AG08395 (cell line): Measurements from ENCODE around the gene PAK4.
"Not testable (repeated sequence)": the region's sequence is repeated elsewhere in the genome, so short reads cannot be mapped to it uniquely, and the experiment has no call there.

Source experiments
- DNase-seq: peaks from one replicate; pipeline ENCODE4 v3.0.0; 2012; ENCODE audit warnings: mixed read lengths, low spot score

Gene PAK4

DNA sequence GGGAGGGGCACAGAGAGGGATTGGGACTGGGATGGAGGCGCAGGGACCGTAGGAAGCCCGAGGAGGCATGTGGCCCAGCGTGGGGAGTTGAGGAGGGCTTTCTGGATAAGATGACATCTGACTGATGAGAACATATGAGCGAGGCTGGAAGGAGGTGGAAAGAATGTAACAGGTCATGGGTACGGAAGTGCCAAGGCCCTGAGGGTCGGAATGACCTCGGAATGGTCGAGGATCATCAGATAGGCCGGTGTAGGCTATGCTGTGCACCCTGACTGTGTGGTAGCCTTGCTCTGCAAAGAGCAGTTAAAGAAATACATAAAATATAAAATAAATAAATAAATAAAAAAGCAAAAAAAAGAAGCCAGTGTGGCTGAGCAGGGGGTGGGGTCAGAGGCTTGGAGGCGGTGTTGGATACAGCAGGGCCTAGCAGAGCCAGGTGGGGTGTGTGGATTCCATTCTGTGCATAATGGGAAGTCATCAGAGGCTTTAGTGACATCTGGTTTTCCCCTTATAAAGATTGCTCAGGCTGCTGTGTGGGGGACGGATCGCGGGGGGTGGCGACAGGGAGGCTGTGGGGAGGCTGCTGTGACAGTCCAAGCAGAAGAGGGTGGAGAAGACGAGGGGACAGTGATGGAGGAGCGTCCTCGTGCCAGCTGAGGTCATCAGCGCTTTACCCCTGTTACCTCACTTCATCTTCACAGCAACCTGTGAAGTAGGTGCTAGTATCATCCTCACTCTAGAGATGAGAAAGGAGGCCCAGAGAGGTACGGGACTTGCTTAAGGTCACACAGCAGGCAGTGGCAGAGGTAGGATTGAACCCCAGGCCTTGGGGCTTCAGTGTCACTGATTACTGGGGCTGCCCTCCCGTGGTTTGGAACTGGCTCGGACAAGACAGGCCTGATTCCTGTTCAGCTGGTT lies 5.0 kb downstream of the PAK4 start:
- DNase-seq: no peak

DNA sequence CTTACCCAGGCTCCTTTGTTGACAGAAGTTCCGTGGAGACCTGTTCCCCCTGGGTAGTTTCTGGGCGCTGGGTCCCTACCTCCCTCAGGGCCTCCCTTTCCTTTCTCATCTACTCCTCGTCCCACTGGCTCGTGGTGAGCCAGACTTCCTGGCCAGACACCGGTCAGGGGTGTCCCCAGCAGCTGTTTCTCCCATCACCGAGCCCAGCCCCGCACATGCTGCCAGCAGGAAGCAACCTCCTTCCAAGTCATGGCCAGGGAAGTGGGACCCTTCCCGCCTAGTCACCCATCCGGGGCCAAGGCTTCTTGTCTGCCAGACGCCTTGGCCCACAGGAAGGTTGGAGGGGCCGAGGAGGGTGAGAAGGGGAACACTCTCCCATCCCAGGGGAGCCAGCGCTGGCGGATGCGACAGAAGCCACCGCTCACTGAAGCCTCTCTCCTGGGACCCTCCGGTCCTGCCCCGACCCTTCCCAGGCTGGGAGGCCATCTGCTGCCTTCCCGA lies 5.7 kb downstream of the PAK4 start:
- no peak for DNase-seq

DNA sequence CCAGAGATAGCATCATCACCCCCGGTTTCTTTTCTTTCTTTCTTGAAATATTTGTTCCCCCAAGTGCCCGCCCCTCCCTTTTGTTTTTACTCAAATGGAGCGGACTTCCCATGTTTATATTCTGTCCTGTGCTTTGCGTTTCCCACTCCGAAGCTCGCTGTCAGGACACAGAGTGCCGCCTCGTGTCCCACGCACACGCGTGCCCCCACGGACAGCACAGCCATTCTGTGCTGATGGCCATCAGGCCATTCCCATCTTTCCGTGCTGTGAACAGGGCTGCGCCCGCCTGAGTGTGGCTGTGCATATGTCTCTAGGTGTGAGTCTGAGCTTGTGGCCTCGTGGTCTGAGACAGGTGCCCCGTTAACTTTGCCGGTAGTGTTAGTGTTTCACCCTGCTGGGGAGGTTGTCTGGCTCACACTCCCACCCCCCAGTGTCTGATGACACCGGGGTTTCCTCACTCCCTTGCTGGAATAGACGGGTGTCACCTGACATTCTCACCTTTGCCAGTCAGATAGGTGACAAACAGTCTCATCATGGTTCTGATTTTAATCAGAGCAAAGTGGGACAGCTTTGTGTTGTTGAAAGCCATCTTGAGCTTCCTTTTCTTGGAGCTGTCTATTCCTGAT lies 6.9 kb downstream of the PAK4 start:
- DNase-seq: no peak

DNA sequence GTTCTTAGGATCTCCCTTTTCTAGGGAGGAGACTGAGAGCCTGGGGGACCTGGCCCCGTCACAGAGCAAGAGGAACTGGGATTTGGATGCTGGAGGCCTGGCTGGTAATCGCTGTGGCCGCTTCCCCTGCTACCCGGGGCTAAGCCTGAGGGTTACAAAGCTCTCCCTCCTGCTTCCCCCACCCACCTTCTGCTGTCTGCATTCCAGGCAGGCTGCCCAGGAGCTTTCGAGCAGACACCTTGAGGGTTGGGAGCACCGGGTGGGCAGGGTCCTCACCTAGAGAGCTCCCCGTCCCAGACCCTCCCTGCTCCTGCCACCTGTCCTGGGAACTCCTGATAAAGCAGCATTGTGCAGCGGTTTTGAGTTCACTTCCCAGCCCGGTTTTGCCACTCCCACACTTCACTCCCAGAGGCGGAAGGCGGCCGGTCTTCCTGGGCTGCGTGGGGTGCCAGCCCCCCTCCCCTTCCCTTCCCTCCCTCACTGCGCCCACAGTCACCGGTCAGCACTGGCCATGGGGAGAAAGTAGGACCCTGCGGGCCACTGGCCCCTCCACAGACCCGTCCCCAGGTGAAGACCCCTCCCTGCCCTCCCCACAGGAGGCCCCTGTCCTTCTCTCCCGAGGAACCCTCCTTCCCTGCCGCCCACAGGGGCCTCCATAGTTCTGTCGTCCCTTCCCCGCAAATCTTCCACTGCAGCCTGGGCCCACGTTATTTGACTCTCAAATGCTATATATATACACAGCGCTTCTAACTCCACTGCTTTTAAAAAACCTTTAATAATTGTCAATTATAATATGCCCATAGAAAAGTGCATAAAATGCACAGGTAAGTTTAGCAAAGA lies 8.1 kb downstream of the PAK4 start:
- no peak for DNase-seq

DNA sequence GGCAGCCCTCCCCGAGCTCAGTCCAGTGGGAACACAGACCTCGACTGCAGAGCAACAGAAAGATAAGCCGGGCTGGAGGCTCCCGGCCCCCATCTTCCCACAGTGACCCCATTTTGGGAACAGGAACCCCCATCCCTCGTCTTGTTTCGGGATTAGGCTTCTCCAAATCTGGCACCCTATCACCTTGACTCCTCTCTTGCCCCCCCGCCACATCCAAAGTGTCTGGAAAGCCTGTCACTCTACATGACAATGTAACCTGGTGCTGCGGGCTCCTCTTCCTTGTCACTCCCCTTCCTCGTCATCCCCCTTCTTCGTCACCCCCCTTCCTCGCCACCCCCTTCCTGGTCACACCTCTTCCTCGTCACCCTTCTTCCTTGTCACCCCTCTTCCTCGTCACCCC lies 10.1 kb downstream of the PAK4 start:
- no peak for DNase-seq

DNA sequence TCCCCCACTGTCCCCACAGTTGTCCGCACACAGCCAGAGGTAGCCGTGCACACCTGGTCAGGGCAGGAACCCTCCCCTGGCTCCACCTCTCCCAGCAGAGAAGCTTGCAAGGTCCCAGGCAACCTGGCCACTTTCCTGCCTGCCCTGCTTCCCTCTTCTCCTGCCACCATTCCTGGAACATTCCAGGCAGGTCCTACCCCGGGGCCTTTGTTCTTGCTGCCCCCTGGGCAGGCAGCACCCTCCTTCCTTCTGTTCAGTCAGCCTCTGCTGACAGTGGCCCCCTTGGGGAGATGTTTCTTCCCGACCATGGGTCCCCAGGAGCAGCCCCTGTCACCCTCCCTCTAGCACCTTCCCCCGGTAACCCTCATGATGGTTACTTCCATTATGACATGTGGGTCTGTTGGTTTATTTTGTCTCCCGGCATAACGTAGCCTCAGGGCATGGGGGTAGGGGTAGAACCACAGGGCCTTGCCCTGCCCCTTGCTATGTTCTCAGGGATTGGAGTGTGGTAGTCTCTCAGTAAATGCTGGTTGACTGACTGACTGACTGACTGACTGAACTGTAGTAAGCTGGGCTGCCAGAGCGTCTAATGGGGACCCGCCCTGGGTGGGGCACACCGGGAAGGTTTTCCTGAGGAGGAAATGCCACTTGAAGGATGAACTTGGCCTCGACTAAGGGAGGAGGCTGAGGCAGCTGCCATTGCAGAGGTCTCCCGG lies 10.8 kb downstream of the PAK4 start:
- DNase-seq: no peak

DNA sequence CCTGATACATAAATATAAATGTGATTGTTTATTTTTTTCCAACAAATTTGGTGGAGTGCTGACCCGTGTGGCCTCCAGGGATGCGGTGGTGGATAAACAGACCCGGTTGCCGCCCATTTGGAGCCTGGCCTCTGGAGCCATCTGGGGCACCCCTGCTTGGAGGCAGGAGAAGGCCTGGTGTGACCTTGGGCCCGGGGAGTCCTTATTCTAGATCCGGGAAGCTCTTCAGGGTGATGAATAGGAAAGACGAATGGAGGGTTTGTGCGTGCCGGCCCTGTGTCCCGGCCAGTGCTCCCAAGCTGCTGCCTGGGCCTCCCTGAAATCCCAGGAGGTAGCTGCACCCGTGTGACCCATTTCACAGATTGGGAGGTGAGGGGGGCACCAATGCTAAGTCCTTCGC lies 11.5 kb downstream of the PAK4 start:
- no peak for DNase-seq

DNA sequence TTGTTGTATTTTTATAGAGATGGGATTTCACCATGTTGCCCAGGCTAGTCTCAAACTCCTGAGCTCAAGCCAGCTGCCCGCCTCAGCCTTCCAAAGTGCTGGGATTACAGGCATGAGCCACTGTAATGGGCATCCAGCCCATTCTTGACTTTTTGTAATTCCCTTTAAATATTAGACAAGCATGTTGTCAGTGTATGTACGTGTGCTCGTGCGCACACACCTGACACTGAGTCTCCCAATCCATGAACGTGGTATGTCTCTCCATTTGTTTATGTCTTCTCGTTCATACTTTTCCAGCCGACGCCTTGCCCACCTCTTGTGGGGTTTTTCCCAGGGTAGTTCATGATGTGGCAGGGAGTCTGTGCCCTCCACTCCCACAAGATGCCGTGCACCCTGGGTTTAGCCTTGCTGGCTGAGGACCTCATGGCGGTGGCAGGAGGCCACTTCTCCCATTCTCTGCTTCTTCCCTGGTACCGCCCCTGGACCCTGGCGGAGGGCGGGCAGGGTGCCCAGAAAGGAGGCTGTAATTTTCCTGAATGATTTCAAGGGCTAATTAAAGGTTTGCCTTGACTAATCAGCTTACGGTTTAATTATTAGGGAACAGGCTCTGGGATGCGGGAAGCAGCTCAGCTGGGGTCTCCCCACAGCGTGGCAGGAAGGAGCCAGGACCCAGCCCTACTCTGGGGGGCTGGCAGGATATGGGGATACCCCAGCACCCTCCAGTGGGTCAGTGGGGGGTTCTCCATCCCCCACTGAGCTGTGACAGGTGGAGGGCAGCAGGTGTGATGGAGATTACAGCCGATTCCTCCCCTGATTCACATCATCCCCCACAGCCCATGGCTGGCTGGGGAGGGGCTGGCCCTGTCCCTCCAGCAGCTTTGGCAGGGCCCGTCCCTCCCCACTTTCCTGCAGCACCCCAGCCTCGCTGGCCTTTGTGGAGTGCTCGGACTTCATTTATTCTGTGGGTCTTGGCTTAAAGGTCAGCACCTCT lies 12.9 kb downstream of the PAK4 start:
- no peak for DNase-seq

DNA sequence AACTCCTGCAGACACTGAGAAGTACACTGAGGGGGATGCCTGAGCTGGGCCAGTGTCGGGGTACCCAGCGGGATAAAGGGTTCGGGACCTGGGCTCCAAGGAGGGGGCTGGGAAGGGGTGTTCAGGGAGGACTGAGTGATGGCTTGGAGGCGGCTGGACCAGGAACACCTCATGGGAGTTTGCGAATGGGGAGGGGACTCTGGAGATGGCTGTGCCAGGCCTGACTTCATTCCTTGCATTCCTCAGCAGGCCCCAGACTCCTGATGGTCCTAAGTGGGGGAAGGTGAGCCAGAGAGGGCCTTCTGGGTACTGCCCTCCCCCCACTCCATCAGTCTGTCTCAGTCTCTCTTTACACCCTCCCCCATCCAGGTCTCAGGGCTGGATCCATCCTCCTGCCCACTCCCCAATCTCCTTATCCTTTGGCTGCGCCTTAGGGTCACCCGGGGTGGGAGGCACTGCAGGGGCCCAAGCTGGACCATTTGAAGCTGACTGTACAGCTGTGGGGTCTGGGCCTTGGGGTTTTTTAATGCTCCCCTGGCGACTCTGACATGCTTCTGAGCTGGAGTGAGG lies 13.8 kb downstream of the PAK4 start:
- no peak for DNase-seq

DNA sequence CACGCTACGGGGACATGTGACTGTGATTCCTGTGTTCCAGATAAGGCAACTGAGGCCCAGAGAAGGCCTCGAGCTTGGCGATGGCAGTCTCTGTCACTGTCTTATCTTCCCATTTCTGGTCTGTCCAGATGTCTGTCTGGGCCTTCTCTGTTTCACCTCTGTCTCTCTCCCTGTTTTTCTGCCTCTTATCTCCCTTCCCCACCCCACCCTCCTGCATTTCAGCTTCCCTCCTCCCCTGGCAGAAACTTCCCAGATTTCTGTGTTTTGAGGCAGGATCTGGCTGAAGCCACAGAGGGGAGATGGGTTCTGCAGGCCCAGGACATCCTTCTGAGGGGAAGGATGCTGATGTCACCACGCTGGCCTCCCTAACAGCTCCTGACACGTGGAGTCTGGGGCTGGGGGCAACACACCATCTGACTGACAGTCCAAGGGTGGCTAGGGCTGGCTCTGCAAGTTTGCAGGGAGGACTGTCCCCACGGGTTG lies 14.4 kb downstream of the PAK4 start:
- no peak for DNase-seq

DNA sequence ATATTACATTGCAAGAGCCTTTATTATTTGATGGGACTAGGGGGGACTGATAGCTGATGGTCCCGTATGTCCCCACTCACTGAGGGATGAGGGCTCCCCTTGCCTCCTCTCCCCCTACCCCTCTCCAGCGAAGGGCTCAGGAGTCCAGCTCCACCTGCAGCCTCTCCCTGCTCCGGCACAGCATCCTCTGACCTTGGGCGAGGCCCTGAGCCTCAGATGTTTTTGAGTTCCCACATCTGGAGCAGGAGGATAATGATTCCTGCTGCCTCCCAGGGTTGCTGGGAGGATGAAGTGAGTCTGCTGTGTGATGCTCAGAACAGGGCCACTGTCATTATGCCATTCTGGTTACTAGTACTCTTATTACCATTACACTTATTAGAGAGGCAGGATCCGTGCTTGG lies 15.0 kb downstream of the PAK4 start:
- DNase-seq: no peak

DNA sequence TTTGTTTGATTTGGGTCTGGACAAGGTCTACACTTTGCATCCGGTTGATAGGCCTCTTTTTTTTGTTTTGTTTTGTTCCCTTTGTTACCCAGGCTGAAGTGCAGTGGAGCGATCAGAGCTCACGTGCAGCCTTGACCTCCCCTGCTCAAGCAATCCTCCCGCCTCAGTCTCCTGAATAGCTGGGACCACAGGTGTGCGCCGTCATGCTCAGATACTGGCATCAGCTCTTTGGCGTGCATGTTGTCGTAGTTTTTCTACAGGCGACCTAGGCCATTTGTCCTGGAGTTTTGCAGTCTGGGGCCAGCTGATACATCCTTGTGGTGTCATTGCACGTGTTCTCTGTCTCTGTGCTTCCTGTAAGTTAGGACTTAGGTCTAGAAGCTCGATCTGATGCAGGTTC lies 16.3 kb downstream of the PAK4 start:
- DNase-seq: no peak

DNA sequence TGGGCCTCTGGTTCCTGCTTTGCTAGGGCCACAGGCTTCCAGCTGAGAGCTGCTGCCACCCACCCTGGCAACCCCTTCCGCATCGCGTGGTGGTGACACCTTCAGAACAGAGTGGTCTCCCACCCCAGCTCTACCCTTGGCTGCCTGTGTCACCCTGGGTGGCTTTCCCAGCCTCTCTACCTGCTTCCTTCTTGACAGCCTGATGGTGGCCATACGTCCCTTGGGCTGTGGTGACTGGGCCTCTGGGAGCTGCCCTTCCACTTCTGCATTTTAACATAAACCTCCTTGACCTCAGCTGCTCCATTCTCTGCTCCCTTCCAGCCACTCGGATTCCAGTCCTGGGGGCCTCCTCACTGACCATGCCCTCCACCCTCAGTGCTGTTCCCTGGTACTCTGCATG lies 17.0 kb downstream of the PAK4 start:
- DNase-seq: no peak

DNA sequence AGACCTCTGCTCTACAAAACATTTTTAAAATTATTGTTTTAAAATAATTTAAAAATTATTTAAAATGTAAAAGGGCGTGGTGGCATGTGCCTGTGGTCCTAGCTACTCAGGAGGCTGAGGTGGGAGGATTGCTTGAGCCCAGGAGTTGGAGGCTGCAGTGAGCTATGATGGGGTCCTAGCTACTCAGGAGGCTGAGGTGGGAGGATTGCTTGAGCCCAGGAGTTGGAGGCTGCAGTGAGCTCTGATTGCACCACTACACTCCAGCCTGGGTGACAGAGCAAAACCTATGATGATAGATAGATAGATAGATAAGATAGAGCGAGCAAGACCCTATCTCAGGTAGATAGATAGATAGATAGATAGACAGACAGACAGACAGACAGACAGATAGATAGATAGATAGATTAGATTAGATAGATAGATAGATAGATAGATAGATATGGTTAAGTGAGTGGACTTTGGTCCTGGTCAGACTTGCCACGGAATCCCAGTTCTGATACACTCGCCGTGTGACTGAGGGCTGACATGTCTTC lies 18.2 kb downstream of the PAK4 start:
- not testable (repeated sequence) for DNase-seq

DNA sequence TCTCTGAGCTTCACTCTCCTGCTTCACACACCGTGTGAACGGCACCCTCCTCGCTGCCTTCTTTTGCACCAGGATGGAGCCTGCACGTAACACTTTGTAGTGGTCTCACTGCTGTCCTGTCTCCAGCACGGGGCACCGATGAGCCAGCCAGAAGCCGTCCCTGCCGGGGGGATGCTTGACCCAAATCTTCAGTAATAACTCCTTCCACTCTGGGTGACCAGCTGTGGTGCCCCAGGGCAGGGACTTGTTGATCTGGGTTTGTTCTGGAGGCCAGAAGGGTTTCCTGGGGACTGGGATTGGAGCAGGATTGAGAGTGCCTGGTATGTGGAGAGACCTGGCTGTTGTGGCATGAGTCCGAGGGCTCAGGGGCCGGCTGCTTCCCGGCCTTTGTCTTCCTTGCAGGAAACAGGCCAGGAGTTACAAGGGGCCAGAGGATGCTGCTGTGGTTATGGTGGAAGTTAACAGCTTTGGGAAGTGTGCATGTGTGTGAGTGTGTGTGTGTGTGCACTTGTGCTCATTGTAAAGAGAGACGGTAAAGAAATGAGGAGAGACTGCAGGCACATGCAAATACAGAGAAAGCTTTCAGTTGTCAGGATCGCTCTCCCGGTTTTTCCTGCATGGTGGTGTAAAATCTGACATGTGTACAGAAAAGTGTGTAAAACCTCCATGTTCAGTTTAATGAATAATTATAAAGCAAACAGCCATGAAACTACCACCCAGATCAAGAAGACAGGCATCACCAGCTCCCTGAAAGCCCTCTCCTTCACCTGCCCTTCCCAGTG lies 18.9 kb downstream of the PAK4 start:
- peak; percentile 11 for DNase-seq

DNA sequence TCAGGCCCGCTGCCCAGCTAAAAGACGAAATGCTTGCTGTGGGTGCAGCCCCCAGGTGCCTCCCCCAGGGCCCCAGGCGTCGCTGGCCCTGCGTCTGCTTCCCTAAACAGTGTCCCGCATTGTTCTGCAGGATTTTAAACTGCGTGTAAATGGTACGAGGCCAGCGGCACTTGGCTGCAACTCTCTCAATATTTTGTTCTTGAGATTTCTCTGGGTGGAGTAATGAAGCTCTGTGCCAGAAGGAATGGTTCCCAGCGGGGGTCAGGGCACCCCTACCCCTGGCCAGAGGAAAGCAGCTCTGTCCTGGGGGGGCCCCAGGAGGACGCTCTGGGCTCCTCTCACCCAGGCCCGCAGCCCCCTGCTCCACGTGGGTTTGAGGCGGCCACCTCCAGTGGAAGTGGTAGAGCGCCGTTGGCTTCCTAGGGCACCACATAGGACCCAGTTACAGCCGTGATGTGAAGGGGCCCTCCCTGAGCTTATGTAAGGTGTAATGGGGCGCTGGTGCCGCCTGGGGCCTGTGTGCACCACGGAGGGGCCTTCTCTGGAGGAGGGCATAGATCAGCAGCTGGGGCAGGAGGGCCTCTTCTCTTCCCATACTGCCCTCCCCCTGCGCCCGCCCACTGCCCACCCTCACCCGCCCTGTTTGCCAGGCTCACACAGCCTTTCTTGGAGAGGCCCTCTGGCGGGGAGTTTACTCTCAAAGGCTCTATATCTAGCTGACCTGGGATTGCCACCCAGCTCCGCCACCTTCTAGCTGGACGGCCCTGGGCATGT lies 19.8 kb downstream of the PAK4 start:
- DNase-seq: no peak

DNA sequence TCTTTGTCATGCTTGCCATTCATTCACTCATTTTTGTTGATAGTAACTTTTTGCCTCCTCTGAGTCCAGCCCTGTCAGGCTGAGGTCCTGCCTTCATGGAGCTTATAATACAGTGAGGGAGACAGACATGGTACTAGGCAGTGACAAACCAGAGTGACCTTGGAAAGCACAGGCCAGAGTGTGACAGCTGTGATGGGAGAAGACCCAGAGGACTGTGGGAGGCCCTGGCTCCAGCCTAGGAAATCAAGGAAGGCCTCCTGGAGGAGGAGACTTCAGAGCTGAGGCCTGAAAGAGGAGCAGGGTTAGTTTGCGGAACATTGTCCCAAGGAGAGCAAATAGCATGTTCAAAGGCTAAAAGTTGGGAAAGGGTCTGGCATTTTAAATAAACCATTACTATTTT lies 20.5 kb downstream of the PAK4 start:
- no peak for DNase-seq
